GM21381 (cell line): ENCODE data around the gene CIT.
A peak's percentile ranks its signal among the peaks of the same experiment; 100 is the strongest.

Experiments used
- ATAC-seq: cut with Tn5 transposase; IDR thresholded peaks from one replicate; pipeline ENCODE4 v1.9.1; 2021; ENCODE audit warnings: mild to moderate bottlenecking, moderate library complexity; ENCODE audit not compliant: unreplicated experiment

The CIT gene

GRCh38 chr12:119681728-119682638 is 195.1 kb downstream of the CIT start:
- ATAC-seq = no peak

GRCh38 chr12:119681111-119681510 is 196.0 kb downstream of the CIT start:
- ATAC-seq = no peak

DNA sequence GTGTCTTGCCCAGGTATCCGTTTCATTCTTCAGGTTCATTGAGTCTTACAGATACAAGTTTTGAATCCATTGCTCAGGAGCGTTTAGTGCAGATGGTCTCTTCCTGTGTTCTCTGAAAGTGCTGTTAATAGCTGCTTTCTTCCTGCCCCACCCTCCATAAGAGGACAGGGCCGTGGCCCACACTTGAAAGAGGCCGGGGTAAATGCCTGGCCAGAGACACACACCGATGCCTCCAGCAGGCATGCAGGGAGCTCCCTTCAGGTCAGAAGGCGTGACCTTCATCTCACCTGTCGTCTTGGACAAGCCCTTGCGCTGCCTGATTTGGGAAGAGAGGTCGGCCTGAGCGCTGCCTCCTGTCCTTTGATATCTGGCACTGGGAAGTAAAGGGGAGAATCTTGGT is 197.6 kb downstream of the CIT start:
- no peak for ATAC-seq

- no peak for ATAC-seq
Measured at GRCh38 chr12:119679081-119679480, 198.0 kb downstream of the CIT start.

- ATAC-seq = no peak
Measured at GRCh38 chr12:119678459-119678858, 198.7 kb downstream of the CIT start.

DNA sequence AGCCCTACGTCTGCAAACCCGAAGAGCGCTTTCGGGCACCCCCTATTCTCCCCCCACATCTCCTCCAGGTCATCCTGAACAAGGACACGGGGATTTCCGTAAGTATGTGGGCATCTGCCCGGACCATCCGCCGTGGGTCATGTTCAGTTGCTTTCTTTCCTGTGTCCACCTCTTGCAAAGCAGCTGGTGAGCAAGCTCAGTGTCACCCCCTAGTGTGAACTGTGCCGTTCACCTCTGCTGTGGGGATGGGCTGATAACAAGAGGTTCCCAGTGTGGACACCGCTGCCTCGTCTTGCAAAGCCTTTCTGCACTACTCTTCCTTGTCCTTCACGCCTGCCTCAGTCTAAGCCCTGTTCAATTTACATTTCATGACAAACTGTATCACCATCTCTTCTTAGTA is 200.5 kb downstream of the CIT start:
- no peak for ATAC-seq

GRCh38 chr12:119676022-119676421 is 201.1 kb downstream of the CIT start:
- ATAC-seq = no peak

DNA sequence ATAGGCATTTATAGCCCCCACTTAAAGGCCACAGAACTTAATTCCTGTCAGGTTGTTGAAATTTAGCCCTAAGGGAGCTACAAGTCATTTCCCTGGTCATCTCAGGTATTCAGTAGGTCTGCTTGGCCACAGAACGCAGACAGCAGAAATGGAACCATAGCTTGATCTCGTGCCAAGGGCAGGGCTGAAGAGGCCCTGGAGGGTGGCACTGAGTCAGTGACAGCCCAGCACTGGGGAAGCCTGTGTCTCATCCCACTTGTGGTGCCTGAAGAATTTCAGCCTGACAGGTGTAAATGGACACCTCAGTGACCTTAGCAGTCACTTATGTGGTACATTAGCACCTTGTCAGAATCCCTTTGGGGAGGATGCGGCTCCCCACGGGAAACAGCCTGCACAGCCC is 202.6 kb downstream of the CIT start:
- no peak for ATAC-seq

DNA sequence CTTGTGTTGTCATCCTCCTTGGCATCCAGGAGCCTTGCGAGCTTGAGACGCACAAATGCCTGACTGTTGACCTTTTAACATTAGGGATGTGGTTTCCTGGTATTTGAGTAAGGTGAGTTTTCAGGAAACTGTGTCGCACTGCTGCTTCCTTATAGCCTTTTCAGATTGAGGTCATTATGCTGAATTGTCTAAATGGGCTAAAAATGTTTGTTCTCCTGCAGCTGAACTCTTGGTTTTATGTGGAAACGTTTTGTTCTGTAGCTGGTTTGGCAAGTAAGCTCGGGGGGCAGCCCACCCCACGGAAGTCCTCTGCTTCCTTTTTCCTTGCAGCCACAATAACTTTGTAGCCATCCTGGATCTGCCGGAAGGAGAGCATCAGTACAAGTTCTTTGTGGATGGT is 203.5 kb downstream of the CIT start:
- ATAC-seq = no peak

DNA sequence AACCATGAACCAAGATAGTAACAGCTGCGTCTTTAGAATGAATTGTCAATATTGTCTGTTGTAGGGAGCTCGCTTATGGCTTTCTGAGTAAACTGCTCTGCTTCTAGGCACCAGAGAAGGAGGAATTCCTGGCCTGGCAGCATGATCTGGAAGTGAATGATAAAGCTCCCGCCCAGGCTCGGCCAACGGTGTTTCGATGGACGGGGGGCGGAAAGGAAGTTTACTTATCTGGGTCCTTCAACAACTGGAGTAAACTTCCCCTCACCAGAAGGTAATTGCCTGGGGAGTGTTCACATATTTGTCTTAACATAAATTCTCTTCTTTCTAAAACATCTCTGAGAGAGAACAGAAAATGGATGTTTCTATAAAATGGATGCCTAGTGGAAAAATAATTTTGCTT is 204.9 kb downstream of the CIT start:
- ATAC-seq = no peak

- ATAC-seq = no peak
Measured at GRCh38 chr12:119671070-119671469, 206.1 kb downstream of the CIT start.

- ATAC-seq = no peak
Measured at GRCh38 chr12:119669744-119670472, 207.2 kb downstream of the CIT start.

- no peak for ATAC-seq
Measured at GRCh38 chr12:119668324-119668841, 208.7 kb downstream of the CIT start.

- ATAC-seq = peak; percentile 96
Measured at GRCh38 chr12:119667577-119668323, 209.4 kb downstream of the CIT start, which contains the start of gene PRKAB1. TSS of gene PRKAB1 (plus strand) at chr12:119668133. CDS start at chr12:119668245, 112 bp downstream.

DNA sequence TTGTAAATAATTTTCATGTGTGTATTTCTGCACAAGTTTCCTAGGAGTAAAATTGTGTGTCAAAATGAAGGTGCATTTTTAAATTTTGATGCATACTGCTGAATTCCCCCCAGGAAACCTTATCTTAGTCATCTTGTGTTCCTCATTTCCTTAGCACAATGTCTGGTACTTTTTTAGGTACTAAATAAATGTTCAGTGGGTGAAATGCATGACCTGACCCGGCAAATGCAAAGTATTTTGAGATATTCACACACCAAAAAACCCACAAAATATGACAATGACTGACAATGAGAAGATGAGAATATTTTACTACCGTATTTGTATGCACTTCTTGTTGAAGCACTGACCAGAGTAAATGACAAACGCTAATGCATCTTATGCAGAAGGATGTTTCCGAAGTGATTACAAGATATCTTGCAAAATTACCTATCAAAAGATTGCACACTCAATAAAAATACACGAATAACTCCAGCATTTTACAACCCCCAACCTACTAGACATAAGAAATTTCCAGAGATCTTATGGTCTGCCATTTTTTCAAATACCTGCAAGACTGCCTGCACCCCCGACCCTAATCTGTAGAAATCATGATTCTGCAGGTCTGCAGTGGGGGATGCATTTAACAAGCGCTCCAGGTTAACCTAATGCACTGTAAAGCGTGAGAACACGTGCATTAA is 210.1 kb downstream of the CIT start:
- ATAC-seq = no peak

DNA sequence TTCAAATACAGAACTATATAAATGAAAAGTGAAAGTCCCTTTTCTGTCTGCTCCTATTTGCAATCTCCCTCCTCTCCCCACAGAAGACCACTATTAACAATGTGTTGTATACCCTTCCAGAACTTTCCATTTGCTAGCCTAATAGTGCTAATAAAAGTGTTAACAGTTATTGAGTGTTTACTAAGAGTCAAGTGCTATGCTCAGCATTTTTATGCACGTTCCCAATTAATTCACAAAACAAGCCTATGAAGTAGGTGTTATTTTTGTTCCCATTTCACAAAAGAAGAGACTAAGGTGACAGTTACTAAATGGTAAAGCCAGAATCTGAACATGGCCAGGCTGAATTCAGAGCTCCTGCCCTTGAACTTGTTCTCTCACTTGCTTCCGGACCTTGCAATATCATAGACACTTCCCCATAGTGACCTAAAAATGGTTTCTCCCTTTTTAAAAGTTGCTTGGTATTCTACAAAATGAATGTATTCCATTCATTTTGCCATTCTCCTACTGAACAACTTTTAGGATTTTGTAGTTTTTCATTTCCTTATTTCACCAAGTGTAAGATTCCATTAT is 210.8 kb downstream of the CIT start:
- ATAC-seq = no peak

DNA sequence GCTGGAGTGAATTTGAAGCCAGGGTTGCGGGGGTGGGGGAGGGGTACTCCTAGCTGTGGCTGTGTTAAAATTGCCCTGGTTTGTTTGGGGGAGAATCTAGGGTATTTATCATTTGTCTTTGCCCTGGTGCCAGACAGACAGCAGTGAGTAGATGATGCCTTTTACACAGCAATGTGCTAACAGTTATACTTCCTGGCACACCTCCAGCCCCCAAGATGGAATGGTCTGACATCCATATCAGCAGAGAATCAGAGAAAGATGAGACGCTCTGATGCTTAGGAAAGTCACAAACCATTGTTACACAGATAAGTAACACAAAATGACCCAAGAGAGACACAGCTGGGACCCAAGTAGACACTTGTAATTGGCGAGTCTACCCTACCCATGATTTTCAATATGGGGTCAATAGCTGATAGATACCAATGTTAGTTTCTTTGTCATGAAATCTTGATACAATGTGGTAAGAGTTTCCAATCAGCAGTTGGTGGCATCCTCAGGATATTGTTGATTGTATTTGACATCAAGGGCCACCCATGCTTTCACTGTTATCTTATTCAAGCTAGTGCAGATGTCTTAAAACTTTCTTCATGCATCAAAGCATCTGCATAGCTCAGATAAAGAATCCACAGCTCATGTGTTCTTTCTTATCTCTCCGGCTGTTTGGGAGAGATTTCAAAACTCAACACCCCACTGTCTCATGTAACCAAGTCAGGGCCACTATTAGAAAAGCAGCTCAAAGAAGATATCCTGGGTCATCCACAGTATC is 211.8 kb downstream of the CIT start:
- no peak for ATAC-seq

- ATAC-seq = no peak
Measured at GRCh38 chr12:119664642-119665041, 212.5 kb downstream of the CIT start.

DNA sequence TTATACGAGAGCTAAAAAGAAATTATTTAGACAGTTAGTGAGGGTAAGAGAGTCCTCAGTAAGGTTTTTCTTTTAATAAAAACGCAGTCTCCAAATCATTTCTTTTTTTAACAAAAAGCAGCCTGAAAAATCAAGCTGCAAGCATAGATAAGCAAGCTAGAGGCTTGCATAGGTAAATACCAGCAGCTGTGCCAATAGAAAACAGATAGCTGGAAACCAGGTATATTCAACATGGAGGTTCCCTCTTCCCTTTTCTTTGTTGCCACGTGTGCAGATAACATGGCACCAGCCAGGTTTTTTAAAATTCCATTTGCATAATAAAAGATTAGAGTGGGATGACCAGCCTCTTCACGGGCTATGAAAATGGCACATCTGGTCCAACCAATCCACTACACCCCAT is 215.2 kb downstream of the CIT start:
- no peak for ATAC-seq
